HG02885 (cell line): Measurements from ENCODE around the gene KLK8.

ENCODE experiments used
- ATAC-seq: cut with Tn5 transposase; IDR thresholded peaks from one replicate; pipeline ENCODE4 v1.9.1; 2021; ENCODE audit warnings: mild to moderate bottlenecking; ENCODE audit not compliant: unreplicated experiment, poor library complexity

KLK8 gene

DNA sequence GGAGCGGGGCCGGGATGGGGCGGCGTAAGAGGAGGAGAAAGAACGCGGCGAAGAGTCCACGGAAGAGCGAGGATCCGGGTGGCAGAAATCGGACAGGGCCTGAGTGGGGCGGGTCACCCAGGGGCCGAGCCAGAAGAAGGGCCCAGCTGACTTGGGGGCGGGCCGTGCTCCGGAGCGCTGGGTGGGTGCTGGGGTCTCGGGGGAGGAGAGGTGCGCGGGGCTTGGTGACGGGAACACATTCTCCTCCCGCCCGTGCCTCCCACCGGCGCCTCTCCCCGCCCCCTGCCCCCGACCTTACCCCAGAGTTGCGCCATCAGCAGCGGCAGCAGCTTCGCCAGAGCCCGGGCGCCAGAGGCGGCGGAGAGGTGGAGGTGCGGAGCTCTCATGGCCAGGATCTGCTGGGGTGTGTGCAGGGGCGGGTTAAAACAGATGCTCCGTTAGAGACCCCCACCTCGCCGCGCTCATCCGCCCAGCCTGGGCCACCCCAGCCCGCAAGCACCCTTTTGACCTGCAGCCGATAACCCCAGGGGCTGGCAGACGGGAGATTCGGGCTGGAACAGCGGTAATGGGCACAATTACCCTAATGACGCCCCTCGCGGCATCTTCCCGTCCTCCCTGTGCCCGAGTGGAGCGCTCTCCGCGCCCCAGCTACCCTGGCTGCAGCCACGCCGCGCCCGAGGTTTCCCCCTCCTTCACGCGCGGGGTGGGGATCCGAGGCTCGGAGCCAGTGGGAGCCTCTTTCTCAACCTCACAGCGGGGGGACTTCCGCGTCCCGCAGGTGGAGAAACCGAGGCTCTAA lies 17.5 kb upstream of the KLK8 start:
- ATAC-seq: no peak

DNA sequence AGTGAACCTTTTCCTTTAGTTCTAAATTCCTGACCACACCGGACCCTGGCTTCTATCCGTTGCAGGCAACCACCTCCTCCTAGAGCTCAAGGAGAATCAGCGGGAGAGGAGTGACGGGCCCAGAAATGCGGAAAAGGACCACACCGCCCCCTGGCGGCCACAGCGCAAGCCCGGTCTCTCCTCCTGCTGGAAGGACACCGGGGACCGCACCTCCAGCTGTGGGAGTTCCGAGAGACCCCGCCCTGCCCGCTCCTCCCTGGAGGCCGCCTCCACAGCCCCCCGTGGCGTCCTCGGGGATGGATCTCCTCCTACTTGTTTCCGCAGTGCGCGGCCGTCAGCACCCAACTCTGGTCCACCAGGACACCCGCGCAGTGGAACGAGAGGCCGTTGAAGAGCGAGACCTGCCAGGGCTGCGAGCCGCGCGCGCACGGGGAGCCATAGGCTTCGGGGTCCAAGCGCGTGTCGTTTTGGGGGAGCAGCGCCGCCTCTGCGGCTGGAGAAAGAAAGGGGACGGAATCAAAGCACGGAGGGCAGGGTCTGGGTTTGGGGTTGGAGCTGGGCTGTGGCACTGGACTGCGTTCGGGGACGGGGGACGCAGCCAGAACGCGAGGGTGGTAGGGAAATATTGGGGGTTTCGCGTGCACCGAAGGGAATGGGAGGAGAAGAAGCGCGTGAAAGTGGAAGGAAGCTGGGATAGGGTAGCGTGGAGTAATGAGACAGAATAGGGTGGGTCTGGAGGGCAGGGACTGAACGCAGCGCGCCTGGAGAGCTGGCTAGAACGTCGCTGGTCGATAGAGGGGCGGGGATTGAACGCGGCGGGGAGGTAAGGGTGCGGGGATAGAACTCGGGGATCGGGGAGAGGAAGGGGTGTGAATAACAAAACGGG lies 15.6 kb upstream of the KLK8 start:
- no peak for ATAC-seq

DNA sequence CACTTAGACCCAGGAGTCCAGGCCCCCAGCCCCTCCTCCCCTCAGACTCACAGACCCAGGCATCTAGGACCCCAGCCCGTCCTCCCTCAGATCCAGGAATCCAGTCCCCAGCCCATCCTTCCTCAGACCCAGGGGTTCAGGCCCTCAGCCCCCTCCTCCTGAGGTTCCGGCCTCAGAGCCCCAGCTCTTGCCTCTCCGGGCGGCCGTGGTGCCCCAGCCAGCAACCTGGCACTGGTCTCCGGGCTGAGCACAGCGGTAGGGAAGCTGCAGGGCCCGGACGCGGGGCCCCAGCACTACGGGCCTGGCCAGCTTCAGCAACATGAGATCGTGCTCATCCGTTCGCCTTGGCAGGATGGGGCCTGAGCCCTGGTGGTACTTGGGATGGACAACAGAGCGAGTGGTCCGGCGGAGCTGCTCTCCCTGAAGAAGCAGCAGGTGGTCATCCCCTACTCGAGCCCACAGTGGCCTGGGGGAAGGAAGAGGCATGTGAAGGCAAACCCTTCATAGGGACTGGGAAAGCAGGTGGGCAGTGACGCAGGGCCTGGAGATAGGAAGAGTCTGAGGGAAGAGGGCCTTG lies 14.4 kb upstream of the KLK8 start:
- no peak for ATAC-seq

DNA sequence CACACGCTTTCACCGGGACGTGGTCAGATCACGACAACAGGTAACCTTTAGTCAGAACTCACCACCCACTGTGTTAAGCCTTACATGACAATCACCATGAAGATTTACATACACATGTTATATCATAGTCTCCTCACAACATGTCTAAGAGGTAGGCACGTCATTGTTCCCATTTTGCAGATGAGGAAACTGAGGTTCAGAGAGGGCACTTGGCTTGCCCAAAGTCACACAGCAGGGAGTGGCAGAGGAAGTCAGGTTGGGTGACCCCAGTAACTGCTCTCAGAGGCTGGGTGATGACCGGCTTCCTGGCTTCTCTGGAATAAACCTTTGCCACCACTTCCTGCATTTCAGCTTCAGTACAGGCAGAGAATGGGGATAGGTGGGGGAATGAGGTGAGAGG lies 12.8 kb upstream of the KLK8 start:
- no peak for ATAC-seq

DNA sequence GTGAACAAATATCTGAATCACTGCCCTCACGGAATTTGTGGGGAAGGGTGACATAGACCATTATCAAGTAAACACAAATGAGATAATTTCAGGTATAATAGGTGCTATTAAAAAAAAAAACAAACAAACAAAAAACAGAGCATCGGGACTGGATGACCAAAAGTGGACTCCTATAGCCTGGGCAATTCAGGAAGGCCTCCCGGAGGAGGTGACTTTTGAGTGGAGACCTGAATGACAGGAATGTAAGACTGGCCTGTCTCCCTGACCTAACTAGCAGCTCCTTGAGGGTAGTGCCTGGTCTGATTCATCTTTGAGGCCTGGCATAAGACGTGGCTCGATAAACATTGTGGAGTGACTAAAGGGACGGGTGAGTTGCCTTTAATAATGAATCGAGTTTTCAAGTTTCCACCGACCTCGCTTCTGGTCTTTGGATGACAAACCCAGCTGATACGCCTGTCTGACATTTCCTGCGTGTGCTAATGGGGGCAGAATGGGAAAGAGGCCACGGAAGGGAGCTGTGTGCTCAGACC lies 11.3 kb upstream of the KLK8 start:
- no peak for ATAC-seq

DNA sequence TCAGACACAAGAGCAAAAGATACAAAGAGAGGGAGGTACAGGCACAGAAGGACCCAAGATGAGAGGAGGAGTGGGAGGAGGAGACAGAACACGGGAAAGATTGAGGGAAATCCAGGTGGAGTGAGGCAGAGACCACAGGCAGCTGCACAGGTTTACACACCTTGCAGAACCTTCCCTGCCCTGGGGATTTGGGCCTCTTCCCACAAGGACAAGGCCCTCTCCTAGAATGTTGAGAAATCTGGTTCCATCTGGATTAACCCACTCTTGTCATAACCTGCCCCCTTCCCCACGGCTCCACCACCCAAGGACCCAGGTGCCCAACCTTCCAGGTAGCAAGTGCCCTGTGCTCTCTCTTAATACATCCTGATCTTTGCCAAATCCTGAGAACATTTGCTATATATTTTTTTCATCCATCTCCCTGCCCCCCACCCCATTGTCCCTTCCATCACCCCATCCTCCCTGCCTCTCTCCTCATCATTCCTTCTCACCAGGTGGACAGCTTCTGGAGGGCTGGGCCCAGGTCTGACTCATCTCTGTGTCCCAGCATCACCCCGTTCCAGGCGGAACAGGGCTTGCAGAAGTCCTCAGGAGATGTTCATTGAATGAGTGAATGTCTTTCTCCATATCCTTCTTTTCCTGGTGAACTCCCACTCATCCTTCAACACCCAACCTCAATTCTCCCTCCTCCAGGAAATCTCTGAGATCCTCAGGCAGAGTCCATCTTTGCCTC lies 8.8 kb upstream of the KLK8 start:
- ATAC-seq: no peak

DNA sequence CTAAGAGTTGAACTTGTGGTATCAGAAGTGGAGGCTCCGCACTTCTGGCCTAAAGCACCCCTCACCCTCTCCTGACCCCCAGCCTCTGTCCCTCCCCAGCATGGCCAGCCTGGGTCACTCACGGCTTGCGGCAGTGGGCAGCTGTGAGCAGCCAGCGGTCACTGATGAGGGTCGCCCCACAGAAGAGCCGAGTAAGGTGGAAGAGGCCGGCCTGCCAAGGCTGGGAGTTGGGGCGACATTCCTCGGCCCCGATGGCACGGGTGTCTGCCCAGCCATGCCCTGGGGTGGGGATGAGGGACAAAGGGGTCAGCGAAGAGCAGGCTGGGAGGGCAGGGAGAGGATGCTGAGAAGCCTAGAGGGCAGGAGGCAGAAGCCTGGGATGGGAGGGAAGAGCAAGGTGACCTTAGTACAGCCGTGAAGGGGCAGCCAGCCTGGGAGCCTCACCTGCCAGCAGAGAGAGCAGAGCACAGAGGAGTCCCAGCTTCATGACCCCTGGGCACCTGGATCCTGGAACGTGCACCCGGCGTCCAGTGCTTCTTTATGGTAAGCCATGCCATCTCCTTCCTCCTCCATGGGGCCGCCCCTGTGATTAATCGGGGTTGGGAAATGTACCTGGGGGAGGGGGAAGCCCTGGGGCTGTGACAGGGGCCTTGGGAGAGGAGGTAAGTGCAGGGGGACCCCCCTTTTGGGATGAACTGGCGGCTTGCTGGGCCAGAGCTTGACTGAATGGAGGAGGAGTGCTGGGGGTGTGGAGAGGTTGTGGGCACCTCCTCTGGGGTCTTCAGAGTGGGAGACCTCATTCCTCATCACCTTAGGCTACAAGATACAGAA lies 7.9 kb upstream of the KLK8 start:
- no peak for ATAC-seq

DNA sequence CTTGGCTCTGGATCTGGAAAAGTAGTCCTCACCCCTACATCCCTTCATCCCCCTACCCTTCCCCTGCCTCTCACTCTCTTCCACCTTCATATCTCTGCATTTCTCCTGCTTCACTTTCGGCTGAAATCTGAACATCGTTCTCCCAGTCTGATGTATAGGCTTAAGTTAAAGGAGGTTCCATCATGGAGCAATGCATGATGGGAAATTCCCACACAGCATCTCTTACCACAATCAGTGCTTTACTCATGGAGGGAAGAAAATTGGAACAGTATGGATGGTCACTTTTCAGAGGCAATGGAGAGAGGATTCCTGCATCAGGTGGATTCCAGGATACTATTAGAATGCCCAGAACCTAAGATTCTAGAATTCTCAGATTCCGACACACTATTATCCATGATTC lies 6.1 kb upstream of the KLK8 start:
- no peak for ATAC-seq

DNA sequence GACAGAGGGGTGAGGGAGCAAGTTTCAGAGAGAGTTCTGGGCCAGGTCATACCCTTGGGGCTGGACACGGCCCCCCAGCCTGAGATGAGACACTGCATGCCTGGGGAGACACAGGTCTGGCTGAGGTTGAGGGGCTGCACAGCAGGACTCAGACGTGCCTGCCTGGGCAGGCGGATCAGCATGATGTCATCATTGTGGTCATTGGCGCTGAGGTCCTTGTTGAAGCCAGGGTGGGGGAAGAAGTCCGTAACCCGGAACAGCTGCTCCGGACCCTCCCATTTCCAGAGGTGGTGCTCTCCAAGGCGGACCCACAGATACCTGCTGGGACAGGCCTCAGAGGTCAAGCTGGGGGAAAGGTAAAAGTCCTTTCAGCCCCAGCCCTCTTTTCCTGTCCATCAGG lies 5.0 kb upstream of the KLK8 start:
- ATAC-seq: no peak

DNA sequence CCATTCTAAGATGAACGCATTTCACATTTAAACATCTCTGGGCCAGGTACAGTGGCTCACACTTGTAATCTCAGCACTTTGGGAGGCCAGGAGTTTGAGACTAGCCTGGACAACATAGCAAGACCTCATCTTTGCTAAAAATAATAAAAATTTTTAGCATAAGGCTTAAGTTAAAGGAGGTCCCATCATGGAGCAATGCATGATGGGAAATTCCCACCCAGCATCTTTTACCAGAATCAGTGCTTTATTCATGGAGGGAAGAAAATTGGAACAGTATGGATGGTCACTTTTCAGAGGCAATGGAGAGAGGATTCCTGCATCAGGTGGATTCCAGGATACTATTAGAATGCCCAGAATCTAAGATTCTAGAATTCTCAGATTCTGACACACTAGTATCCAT lies 3.8 kb upstream of the KLK8 start:
- no peak for ATAC-seq

DNA sequence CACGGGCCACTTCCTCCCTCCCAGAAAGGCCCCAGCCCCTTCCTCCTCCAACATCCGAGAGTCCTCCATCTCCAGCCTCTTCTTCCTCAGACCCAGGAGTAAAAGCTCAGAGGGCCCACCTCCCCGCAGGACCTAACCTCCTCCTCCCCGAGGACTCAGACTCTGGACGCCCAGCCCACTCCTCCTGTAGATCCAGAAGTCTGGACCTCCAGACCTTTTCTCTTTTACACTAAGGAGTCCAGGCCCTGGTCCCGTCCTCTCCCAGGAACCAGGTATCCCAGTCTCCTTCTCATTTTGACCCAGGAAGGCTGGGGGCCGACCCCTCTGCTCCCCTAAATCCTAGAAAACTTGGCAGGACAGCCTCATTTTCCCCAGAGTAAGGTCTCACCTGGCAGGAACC lies 1.9 kb upstream of the KLK8 start:
- no peak for ATAC-seq

DNA sequence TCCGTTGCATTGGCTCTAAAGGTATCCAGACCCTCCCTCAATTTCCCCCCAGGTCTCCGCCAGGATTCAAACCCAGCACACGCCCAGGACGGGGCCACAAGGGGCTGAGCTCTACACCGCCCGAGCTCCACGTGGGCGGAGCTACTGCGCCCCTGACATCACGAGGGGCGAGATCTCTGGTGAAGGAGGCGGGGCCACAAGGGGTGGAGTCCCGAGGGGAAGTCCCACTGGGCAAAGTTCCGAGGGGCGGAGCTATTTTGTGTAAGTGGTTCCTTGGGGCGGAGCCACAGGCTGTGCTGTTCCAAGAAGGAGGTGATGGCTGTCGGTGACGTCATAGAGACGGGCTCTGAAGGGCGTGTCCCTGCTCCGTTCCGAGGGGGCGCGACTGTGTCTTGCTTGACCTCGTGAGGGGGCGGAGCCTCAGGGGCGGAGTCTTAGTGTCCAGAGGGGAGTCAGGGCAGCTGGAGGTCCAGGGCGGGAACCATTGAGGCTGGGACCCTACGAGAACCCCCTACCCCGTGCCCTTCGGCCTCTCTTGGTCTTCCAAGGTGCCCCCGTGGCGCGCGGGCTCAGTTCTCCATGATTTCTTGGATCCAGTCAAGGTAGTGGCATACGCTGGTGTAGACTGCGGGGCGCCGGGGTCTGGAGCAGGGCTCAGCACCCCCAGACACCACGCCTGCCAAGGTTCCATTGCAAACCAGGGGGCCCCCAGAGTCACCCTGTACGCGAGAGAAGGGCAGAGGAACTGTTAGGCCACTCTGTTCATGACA lies 1.3 kb upstream of the KLK8 start:
- no peak for ATAC-seq

DNA sequence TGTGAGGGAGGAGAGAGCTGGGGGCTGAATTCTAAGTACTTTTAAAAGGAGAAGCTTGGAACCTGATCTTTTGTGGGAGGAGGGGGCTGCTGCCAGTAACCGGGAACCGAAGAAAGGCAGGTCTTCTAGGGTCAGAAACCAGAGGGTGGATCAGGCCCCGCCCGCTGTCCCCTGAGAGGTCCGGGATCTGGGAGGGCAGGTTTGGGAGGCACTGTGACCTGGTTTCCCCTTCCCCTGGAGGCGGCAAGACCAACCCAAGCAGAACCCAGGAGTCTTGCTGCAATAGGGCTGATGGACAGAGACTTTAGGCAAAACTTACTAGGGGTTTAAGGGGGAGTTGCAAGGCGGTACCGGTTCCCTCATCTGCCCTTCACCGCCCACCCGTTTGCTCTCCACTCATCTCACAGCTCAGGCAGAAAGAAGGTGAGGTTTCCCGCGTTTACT lies 707 bp upstream of the KLK8 start:
- ATAC-seq: no peak

DNA sequence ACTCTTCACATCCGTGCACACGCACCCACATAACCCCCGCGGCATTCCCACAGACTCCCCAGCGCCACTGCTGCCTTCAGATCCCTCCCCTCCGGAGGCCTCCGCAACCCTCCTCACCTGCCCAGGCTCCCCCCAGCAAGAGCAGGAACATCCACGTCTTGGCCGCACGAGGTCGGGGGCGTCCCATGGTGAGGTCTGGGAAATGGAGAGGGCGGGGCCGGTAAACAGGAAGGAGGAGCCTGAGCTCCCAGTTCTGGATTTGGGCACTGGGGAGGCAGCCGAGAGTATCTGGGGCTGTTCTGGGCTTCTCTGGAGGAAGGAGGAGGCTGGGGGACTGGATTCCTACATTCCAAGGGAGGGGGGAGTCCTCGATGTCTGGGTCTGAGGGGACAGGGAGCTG lies 423 bp downstream of the KLK8 start:
- ATAC-seq: no peak

DNA sequence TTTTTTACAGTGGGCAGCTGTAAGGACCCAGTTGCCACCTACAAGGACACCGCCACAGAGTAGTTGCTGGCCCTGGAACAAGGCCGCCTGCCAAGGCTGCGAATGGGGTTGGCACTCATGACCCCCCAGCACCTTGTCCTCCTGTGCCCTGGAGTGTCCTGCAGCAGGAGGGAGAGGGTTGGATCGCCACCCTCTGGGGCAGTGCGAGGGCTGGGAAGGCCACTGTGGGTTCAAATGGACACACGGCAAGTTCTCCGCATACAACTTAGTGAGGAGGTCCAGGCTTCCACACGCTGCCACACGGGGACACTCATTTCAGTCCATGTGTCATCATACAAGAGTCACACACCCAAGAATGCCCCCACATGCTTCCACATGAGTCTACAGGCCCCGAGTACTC lies 978 bp downstream of the KLK8 start:
- no peak for ATAC-seq

DNA sequence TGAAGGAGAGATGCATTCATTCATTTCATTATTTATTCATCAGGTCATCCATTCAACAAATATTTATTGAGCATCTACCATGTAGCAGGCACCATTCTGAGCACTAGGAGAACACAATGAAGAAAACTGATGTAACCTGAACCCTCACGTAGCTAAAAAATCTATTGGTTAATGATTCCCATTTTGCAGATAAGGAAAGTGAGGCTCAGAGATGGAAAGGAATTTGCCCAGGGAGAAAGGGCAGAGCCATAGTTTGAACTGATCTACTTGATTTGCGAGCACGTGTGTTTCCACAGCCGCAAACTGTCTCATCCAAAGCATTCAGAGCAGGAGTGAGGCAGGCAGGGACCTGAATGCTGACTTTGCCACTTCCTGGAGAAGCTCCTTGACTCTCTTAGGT lies 2.7 kb downstream of the KLK8 start:
- no peak for ATAC-seq

DNA sequence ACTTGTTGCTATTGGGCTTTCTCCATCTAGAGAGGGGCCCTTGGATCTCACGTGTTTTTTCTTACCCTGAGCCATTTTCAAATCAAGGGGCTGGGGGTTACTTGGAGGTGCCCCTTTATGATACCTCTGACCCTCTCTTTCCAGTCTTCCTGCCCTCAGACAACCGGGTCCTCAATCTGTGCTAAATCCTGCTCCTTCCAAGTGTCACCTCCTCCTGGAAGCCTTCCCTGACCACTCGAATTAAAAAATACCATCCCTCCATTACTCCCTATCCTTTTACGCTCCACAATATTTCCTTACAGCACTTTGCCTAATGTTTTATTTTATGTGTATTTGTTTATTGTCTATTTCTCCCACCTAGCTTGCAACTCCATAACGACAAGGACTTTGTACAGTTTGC lies 3.3 kb downstream of the KLK8 start:
- no peak for ATAC-seq

DNA sequence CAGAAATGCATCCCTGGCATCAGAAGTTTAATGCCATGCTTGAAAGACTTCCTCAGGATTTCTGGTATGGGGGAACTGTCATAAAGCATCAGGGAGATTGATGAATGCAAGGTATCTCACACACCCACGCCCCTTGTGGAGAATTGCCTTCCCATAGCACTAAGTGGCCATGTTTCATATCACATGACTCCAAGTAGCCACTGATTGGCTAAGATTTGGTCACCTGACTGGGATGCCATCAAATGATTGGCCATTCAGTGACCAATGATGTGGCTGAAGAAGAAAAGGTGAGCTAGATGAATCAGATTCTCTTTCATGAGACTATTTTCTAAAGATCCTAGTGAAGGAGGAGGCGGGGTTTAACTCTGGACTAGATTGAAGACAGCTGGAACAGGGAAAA lies 7.3 kb downstream of the KLK8 start:
- no peak for ATAC-seq

DNA sequence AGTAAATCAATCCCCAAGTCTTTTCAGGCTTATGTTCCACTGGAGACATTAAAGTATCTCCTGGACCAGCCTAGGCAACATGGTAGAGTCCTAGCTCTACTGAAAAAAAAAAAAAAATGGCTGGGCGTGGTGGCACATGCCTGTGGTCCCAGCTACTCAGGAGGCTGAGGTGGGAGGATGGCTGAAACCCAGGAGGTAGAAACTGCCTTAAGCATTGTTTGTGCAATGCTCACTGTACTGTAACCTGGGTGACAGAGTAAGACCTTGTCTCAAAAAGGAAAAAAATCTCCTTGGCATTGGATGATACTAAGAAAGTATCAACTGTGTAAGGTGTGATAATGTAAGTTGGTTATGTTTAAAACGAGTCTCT lies 8.8 kb downstream of the KLK8 start:
- no peak for ATAC-seq
